Measurements from ENCODE around the gene DTL. TPM values are rescaled to one million over a fixed set of nuclear protein-coding genes. Genes with fewer than 3 reads are reported as not detected.

The DTL gene
- total RNA-seq, 2 experiments from 2014 or later = 61.7 to 64.4 TPM

DNA sequence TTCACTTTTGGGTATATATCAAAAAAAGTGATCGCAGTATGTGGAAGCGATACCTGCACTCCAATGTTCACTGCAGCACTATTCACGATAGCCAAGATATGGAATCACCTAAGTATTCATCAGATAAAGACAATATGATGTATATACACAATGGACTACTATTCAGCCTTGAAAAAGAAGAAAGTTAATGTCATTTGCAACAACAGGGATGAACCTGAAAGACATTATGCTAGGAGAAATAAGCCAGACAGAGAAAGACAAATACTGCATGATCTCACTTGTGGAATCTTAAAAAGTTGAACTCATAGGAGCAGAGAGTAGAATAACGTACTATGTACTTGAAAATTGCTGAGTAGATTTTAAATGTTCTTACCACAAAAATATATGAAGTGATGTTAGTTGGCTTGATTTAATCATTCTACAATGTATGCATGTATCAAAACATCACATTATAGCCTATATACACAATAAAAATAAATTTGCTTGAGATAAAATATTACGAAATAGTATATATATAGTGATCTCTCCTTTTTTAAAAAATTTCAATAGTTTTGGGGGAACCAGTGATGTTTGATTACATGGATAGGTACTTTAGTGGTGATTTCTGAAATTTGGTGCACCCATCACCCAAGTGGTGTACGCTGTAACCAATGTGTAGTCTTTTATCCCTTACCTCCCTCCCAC is 56.0 kb downstream of the DTL start:
- POLR2A ChIA-PET = no interaction called here
- Histone ChIP-seq H3K4me2 (ENCODE audit: low read length) (no peak overlapping the region), H3K4me3 (ENCODE audit: low read depth, low read length, poor library complexity, severe bottlenecking) (no peak overlapping the region), H2AFZ (ENCODE audit: low read length) (no peak overlapping the region), H3K9me2 (ENCODE audit: insufficient read depth, low read length) (no peaks in the 10 kb centered on the region), H3K79me2 (ENCODE audit: insufficient read depth, low read depth, low read length) (peaks cover 24% of the 10 kb centered on the region), H3K9me3 (ENCODE audit: low read length) (peaks cover 10% of the 10 kb centered on the region; the same call in 1 of the 2 replicates), H3K4me1 (ENCODE audit: insufficient read depth, low read length, poor library complexity, severe bottlenecking) (no peaks in the 10 kb centered on the region), H3K36me3 (ENCODE audit: insufficient read depth, low read length) (peaks cover 99% of the 10 kb centered on the region), H4K20me1 (ENCODE audit: insufficient read depth, low read length) (no peaks in the 10 kb centered on the region), H3K27ac (ENCODE audit: low read depth, low read length, poor library complexity, severe bottlenecking) (no peak overlapping the region)
- intact Hi-C loops (cut with micrococcal nuclease; ENCODE audit: unreplicated experiment) = no loop called here
- no TSS peak for BruUV-seq (replicated peaks)
- no peak for DNase-seq (ENCODE audit: low spot score)
- TF ChIP-seq CTCF (conservative IDR thresholded peaks at IDR 0.05; ENCODE audit: low read length) (no peak), EZH2phosphoT487 (IDR thresholded peaks at IDR 0.05; ENCODE audit: borderline replicate concordance, low read depth, low read length) (no peak)
- CTCF ChIA-PET (ENCODE audit: unreplicated experiment) = no interaction called here

GRCh38 chr1:212097360-212097759 is 61.8 kb downstream of the DTL start:
- no peaks in the 10 kb centered on the region for H3K9me2 ChIP-seq (ENCODE audit: insufficient read depth, low read length)
- 0 out of 2 replicates have a peak, but pooled peaks cover 10% of the 10 kb centered on the region for H4K20me1 ChIP-seq (ENCODE audit: insufficient read depth, low read length)
- POLR2A ChIA-PET = interaction anchor here (0.7 to 1.4 kb wide), 5 partner anchors 9 to 469 kb away, joined by 3 to 7 read pairs (median 5); no protein-coding TSS in a partner anchor
- peaks cover 47% of the 10 kb centered on the region for H3K79me2 ChIP-seq (ENCODE audit: insufficient read depth, low read depth, low read length)
- CTCF ChIA-PET (ENCODE audit: unreplicated experiment) = no interaction called here
- peaks cover 5% of the 10 kb centered on the region; the same call in 1 of the 2 replicates for H3K9me3 ChIP-seq (ENCODE audit: low read length)
- H3K27ac ChIP-seq (ENCODE audit: low read depth, low read length, poor library complexity, severe bottlenecking) = no peak overlapping the region
- H2AFZ ChIP-seq (ENCODE audit: low read length) = no peak overlapping the region
- BruUV-seq (replicated peaks) = no TSS peak
- H3K4me2 ChIP-seq (ENCODE audit: low read length) = no peak overlapping the region
- no peak for DNase-seq (ENCODE audit: low spot score)
- H3K4me3 ChIP-seq (ENCODE audit: low read depth, low read length, poor library complexity, severe bottlenecking) = no peak overlapping the region
- TF ChIP-seq EZH2phosphoT487 (IDR thresholded peaks at IDR 0.05; ENCODE audit: borderline replicate concordance, low read depth, low read length) = no peak
- H3K36me3 ChIP-seq (ENCODE audit: insufficient read depth, low read length) = peaks cover 100% of the 10 kb centered on the region
- H3K4me1 ChIP-seq (ENCODE audit: insufficient read depth, low read length, poor library complexity, severe bottlenecking) = no peaks in the 10 kb centered on the region
- intact Hi-C loops (cut with micrococcal nuclease; ENCODE audit: unreplicated experiment) = no loop called here

DNA sequence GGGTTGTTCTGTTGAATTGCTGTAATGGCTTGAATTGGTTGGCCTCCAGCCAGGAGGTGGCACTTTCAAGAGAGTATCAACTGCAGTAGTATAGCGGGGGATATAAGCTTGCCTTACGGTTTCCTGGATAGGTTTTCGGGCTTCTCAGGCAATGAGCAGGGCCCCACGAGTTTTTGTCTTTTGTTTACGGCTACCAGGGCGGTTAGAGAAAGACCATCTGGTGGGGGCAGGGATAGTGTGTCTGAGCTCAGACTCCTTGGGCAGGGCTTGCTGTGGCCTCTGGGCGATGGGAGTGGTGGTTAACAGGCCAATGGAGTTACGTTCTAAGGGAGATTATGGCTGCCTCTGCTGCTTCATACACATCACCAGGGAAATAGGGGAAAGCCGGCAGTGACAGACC is 62.8 kb downstream of the DTL start:
- CTCF ChIA-PET (ENCODE audit: unreplicated experiment) = no interaction called here

More for the DNA sequence above, 62.8 kb downstream of the DTL start:
- no peak overlapping the region for H2AFZ ChIP-seq (ENCODE audit: low read length)
- DNase-seq (ENCODE audit: low spot score) = no peak
- TF ChIP-seq EZH2phosphoT487 (IDR thresholded peaks at IDR 0.05; ENCODE audit: borderline replicate concordance, low read depth, low read length) = no peak
- no peak for TF ChIP-seq CTCF (conservative IDR thresholded peaks at IDR 0.05; ENCODE audit: low read length)
- H3K4me1 ChIP-seq (ENCODE audit: insufficient read depth, low read length, poor library complexity, severe bottlenecking) = no peaks in the 10 kb centered on the region
- no peaks in the 10 kb centered on the region for H3K9me2 ChIP-seq (ENCODE audit: insufficient read depth, low read length)
- H3K9me3 ChIP-seq (ENCODE audit: low read length) = peaks cover 5% of the 10 kb centered on the region; the same call in 1 of the 2 replicates
- H3K4me3 ChIP-seq (ENCODE audit: low read depth, low read length, poor library complexity, severe bottlenecking) = no peak overlapping the region
- POLR2A ChIA-PET = no interaction called here
- 0 out of 2 replicates have a peak, but pooled peaks cover 10% of the 10 kb centered on the region for H4K20me1 ChIP-seq (ENCODE audit: insufficient read depth, low read length)
- no peak overlapping the region for H3K4me2 ChIP-seq (ENCODE audit: low read length)
- no peak overlapping the region for H3K27ac ChIP-seq (ENCODE audit: low read depth, low read length, poor library complexity, severe bottlenecking)
- BruUV-seq (replicated peaks) = no TSS peak
- peaks cover 100% of the 10 kb centered on the region for H3K36me3 ChIP-seq (ENCODE audit: insufficient read depth, low read length)
- intact Hi-C loops (cut with micrococcal nuclease; ENCODE audit: unreplicated experiment) = no loop called here
- peaks cover 55% of the 10 kb centered on the region for H3K79me2 ChIP-seq (ENCODE audit: insufficient read depth, low read depth, low read length)

Data from OCI-LY7 (cell line).